HT1080 (cell line): Measurements from ENCODE around the gene YPEL3. TPM values are rescaled to one million over a fixed set of nuclear protein-coding genes. Genes with fewer than 3 reads are reported as not detected.
"Not testable (repeated sequence)": the region's sequence is repeated elsewhere in the genome, so short reads cannot be mapped to it uniquely, and the experiment has no call there.

Experiments used
- DNase-seq: peaks from one replicate; pipeline ENCODE4 v3.0.0-alpha.2; 2015; ENCODE audit warnings: low read depth
- total RNA-seq: library from RNA; depleted of rRNA; stranded (reverse); fragments of >200 nt; shearing (Covaris generic); gene quantifications from 2 replicates; pipeline ENCODE4 v1.2.3, GENCODE V29; 2014

Gene YPEL3
- total RNA-seq, 1 experiment from 2014 or later = 0.48 TPM

- DNase-seq = no peak
These were observed 21.8 kb upstream of the YPEL3 start for GRCh38 chr16:30117768-30118167.

GRCh38 chr16:30116291-30117207 is 20.5 kb upstream of the YPEL3 start:
- DNase-seq = no peak

GRCh38 chr16:30115238-30115637 is 19.2 kb upstream of the YPEL3 start:
- no peak for DNase-seq

GRCh38 chr16:30114833-30115232 is 18.8 kb upstream of the YPEL3 start:
- DNase-seq = not testable (repeated sequence)

GRCh38 chr16:30114411-30114810 is 18.4 kb upstream of the YPEL3 start:
- DNase-seq = no peak

- peak; percentile 27 for DNase-seq
These were observed 17.8 kb upstream of the YPEL3 start for GRCh38 chr16:30113711-30114333.

- DNase-seq = peak; percentile 45
These were observed 17.2 kb upstream of the YPEL3 start, which contains the start of gene GDPD3 for GRCh38 chr16:30113031-30113710. TSS of gene GDPD3 (minus strand) at chr16:30113537. CDS start at chr16:30113478, 59 bp downstream.

GRCh38 chr16:30112197-30113030 is 16.4 kb upstream of the YPEL3 start:
- DNase-seq = peak; percentile 55

- DNase-seq = peak; percentile 36
These were observed 14.6 kb upstream of the YPEL3 start for GRCh38 chr16:30110661-30111060.

GRCh38 chr16:30108059-30108850 is 12.2 kb upstream of the YPEL3 start:
- DNase-seq = no peak

- DNase-seq = no peak
These were observed 8.5 kb upstream of the YPEL3 start for GRCh38 chr16:30104492-30104891.

GRCh38 chr16:30104090-30104489 is 8.1 kb upstream of the YPEL3 start:
- DNase-seq = no peak

GRCh38 chr16:30096862-30097563 is 1.0 kb upstream of the YPEL3 start:
- DNase-seq = no peak

- DNase-seq = no peak
These were observed 591 bp downstream of the YPEL3 start for GRCh38 chr16:30095166-30096078.

GRCh38 chr16:30094541-30095165 is 1.4 kb downstream of the YPEL3 start:
- no peak for DNase-seq

GRCh38 chr16:30092373-30093010 is 3.5 kb downstream of the YPEL3 start:
- peak; percentile 89 for DNase-seq
